ENCODE data around the gene SCN4A. TPM values are rescaled to one million over a fixed set of nuclear protein-coding genes. Genes with fewer than 3 reads are reported as not detected.

Gene SCN4A
- total RNA-seq, 2 donors from 2014 or later, result 3.9 to 4.4 TPM

DNA sequence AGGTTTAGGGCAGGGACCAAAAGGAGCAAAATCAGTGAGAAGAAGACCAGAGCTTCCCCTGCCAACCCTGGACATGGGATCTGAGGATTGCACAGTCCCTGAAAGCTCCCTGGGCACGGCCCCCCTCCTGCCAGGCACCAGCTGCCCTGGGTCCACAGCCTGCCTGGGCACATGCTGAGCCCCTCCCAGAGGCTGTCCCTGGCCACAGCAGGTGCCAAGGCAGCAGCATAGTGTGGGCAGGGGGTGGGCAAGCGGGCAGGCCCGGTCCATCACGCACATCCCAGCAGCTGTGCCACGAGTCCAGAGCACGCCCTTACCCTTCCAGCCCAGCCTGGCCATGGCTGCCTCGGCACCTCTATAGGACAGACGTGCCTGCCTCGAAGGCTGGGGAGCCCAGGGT is 12.7 kb downstream of the SCN4A start:
- H3K9me3 ChIP-seq (ENCODE audit: control insufficient read depth, low read length), result no peaks in the 10 kb centered on the region
- peaks cover 15% of the 10 kb centered on the region for H3K27me3 ChIP-seq (ENCODE audit: control insufficient read depth, insufficient read depth, low read length, poor library complexity, severe bottlenecking)
- Mint-ChIP-seq H3K4me1 (peaks cover 14% of the 10 kb centered on the region), H3K9me3 (no peaks in the 10 kb centered on the region), H3K36me3 (ENCODE audit: low read depth) (peaks cover 1% of the 10 kb centered on the region), H3K27ac (no peak overlapping the region), H3K4me3 (peak overlapping the region; percentile 54), H3K27me3 (ENCODE audit: insufficient read depth) (peaks cover 36% of the 10 kb centered on the region)
- DNase-seq, result no peak
- WGBS, 2 experiments (ENCODE audit: insufficient coverage in 1 of 2, insufficient read length in 1 of 2), result 75 to 77% methylated on average over 7 to 9 of the region's 9 CpGs
- no peak overlapping the region for H3K9ac ChIP-seq (ENCODE audit: extremely low read depth, low read length, poor library complexity, severe bottlenecking)
- peaks cover 5% of the 10 kb centered on the region for H3K4me1 ChIP-seq (ENCODE audit: control insufficient read depth, insufficient read depth, low read length)
- no peak overlapping the region for H3K4me3 ChIP-seq (ENCODE audit: low read length)
- no peak overlapping the region for H3K27ac ChIP-seq (ENCODE audit: low read depth, low read length)
- TF ChIP-seq, protein P1, sequence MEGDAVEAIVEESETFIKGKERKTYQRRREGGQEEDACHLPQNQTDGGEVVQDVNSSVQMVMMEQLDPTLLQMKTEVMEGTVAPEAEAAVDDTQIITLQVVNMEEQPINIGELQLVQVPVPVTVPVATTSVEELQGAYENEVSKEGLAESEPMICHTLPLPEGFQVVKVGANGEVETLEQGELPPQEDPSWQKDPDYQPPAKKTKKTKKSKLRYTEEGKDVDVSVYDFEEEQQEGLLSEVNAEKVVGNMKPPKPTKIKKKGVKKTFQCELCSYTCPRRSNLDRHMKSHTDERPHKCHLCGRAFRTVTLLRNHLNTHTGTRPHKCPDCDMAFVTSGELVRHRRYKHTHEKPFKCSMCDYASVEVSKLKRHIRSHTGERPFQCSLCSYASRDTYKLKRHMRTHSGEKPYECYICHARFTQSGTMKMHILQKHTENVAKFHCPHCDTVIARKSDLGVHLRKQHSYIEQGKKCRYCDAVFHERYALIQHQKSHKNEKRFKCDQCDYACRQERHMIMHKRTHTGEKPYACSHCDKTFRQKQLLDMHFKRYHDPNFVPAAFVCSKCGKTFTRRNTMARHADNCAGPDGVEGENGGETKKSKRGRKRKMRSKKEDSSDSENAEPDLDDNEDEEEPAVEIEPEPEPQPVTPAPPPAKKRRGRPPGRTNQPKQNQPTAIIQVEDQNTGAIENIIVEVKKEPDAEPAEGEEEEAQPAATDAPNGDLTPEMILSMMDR (conservative IDR thresholded peaks at IDR 0.05), result no peak
- no peaks in the 10 kb centered on the region for H3K36me3 ChIP-seq (ENCODE audit: control insufficient read depth, insufficient read depth, low read length)

GRCh38 chr17:63956296-63956920 is 16.3 kb downstream of the SCN4A start:
- H3K9me3 Mint-ChIP-seq, result no peaks in the 10 kb centered on the region
- H3K4me1 ChIP-seq (ENCODE audit: control insufficient read depth, insufficient read depth, low read length), result no peaks in the 10 kb centered on the region
- H3K4me3 Mint-ChIP-seq, result no peak overlapping the region
- TF ChIP-seq, protein P1 (conservative IDR thresholded peaks at IDR 0.05), result no peak
- peaks cover 1% of the 10 kb centered on the region for H3K36me3 Mint-ChIP-seq (ENCODE audit: low read depth)
- no peak overlapping the region for H3K4me3 ChIP-seq (ENCODE audit: low read length)
- no peak overlapping the region for H3K27ac Mint-ChIP-seq
- H3K27me3 ChIP-seq (ENCODE audit: control insufficient read depth, insufficient read depth, low read length, poor library complexity, severe bottlenecking), result peaks cover 15% of the 10 kb centered on the region
- H3K36me3 ChIP-seq (ENCODE audit: control insufficient read depth, insufficient read depth, low read length), result no peaks in the 10 kb centered on the region
- no peak for DNase-seq
- WGBS, 2 experiments (ENCODE audit: insufficient coverage in 1 of 2, insufficient read length in 1 of 2), result 91% methylated on average over 5 of the region's 5 CpGs; no CpG with 5 or more reads in 1 of the 2 experiments
- peaks cover 12% of the 10 kb centered on the region for H3K4me1 Mint-ChIP-seq
- peaks cover 25% of the 10 kb centered on the region for H3K27me3 Mint-ChIP-seq (ENCODE audit: insufficient read depth)
- H3K9ac ChIP-seq (ENCODE audit: extremely low read depth, low read length, poor library complexity, severe bottlenecking), result no peak overlapping the region
- H3K27ac ChIP-seq (ENCODE audit: low read depth, low read length), result no peak overlapping the region
- no peaks in the 10 kb centered on the region for H3K9me3 ChIP-seq (ENCODE audit: control insufficient read depth, low read length)

DNA sequence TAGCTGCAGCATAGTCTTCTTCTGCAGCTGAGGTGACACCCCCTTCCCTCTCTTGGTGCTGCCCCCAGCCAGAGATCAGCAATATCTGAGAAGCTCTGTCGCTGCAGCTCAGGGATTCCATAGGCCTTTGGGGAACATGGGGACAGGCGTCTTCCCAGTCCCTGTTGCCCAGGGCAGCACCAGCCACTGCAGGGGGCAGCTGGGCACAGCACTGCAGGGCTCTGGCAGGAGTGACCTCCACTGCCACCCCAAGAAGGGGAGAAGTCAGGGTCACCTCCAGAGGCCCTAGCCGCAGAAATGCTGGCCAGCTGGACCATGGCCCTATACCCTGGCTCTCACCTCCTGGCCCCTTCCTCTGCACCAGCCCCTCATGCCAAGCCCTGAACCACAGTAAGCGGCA is 16.9 kb downstream of the SCN4A start:
- Histone ChIP-seq H3K4me1 (ENCODE audit: control insufficient read depth, insufficient read depth, low read length) (no peaks in the 10 kb centered on the region), H3K36me3 (ENCODE audit: control insufficient read depth, insufficient read depth, low read length) (no peaks in the 10 kb centered on the region), H3K9ac (ENCODE audit: extremely low read depth, low read length, poor library complexity, severe bottlenecking) (no peak overlapping the region), H3K27ac (ENCODE audit: low read depth, low read length) (no peak overlapping the region), H3K27me3 (ENCODE audit: control insufficient read depth, insufficient read depth, low read length, poor library complexity, severe bottlenecking) (peaks cover 15% of the 10 kb centered on the region), H3K9me3 (ENCODE audit: control insufficient read depth, low read length) (no peaks in the 10 kb centered on the region), H3K4me3 (ENCODE audit: low read length) (no peak overlapping the region)
- Mint-ChIP-seq H3K9me3 (no peaks in the 10 kb centered on the region), H3K27me3 (ENCODE audit: insufficient read depth) (peaks cover 25% of the 10 kb centered on the region), H3K27ac (no peak overlapping the region), H3K36me3 (ENCODE audit: low read depth) (peaks cover 1% of the 10 kb centered on the region), H3K4me1 (peaks cover 12% of the 10 kb centered on the region), H3K4me3 (no peak overlapping the region)
- WGBS, 2 experiments (ENCODE audit: insufficient coverage in 1 of 2, insufficient read length in 1 of 2), result 92 to 100% methylated on average over 2 to 4 of the region's 4 CpGs
- TF ChIP-seq, protein P1 (conservative IDR thresholded peaks at IDR 0.05), result no peak
- no peak for DNase-seq

All from endodermal cell (in vitro differentiated cells).